Neutrophil (primary cell): ENCODE results near the gene TUBG2.
A peak's percentile ranks its signal among the peaks of the same experiment; 100 is the strongest.
"Not testable (repeated sequence)": the region's sequence is repeated elsewhere in the genome, so short reads cannot be mapped to it uniquely, and the experiment has no call there.

Source experiments
- H3K27ac ChIP-seq: fragments of 200-600 bp; sonication (generic); 2 replicates; pipeline ENCODE4 v1.5.1; 2016; ENCODE audit warnings: mild to moderate bottlenecking, moderate library complexity
- H3K27me3 ChIP-seq: fragments of 200-600 bp; sonication (generic); 2 replicates; pipeline ENCODE4 v1.6.0; 2016; ENCODE audit warnings: mild to moderate bottlenecking
- H3K36me3 ChIP-seq: fragments of 200-600 bp; sonication (generic); 2 replicates; pipeline ENCODE4 v1.5.1; 2017
- H3K4me1 ChIP-seq, 2 experiments: fragments of 200-600 bp in 1 of 2; sonication (generic) in 1 of 2; 1 replicate in 1 of 2; 2 replicates in 1 of 2; pipeline versions ENCODE4 v1.5.1 to v1.6.1; 2013 to 2016; ENCODE audit warnings: low read depth in 1 of 2, low read length in 1 of 2, mild to moderate bottlenecking in 1 of 2, moderate library complexity in 1 of 2; ENCODE audit not compliant: control insufficient read depth in 1 of 2, insufficient read depth in 1 of 2
- H3K4me3 ChIP-seq, 2 experiments: fragments of 200-600 bp in 1 of 2; sonication (generic) in 1 of 2; 1 replicate in 1 of 2; 2 replicates in 1 of 2; pipeline ENCODE4 v1.5.1; 2013 to 2016; ENCODE audit warnings: low read depth in 1 of 2, low read length in 1 of 2, mild to moderate bottlenecking in 1 of 2, moderate library complexity in 1 of 2
- H3K9me3 ChIP-seq: fragments of 200-600 bp; sonication (generic); 2 replicates; pipeline ENCODE4 v1.5.1; 2016
- TF ChIP-seq, protein P1 (sequence below): fragments of 200-600 bp; sonication (generic); IDR thresholded peaks from 2 replicates; pipeline ENCODE4 v1.5.1; 2016; ENCODE audit warnings: antibody characterized with exemption

TUBG2 gene

DNA sequence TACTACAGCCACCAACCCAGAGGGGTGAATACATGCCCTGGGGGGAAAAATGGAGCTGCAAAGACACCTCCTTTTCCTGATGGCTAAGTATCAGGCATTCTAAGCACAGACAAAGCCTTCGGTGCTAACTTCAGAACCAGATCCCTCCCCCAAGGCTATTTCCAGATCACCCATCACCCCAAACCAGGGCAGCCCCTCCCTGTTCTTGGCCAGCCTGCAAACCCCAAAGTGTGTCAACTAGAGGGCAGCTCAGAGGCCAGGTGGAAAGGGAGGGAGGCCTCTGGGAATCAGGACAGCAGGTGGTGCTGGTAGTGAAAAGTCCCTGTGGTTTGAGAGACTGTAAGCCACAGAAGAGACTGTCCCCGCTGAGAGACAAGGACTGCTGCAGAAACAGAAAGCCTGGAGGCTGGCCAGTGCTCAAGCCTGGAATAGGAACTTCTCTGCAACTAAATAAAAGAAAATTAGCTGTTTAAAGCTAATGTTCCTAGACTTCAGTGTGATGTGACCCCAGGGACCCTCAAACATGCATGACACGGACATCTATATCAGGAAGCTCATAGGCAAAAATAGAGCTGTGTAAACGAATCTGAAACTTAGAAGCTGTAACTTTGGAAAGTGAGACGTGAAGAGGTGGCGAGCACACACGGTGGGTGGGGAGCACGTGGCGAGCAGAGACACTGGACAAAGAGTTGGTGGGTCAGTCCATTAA, 40.5 kb upstream of the TUBG2 start:
- Histone ChIP-seq H3K27me3 (no peaks in the 10 kb centered on the region), H3K9me3 (no peaks in the 10 kb centered on the region), H3K36me3 (peaks cover 20% of the 10 kb centered on the region), H3K4me3 (no peak overlapping the region), H3K4me1 (no peaks in the 10 kb centered on the region), H3K27ac (no peak overlapping the region)
- TF ChIP-seq, protein P1, sequence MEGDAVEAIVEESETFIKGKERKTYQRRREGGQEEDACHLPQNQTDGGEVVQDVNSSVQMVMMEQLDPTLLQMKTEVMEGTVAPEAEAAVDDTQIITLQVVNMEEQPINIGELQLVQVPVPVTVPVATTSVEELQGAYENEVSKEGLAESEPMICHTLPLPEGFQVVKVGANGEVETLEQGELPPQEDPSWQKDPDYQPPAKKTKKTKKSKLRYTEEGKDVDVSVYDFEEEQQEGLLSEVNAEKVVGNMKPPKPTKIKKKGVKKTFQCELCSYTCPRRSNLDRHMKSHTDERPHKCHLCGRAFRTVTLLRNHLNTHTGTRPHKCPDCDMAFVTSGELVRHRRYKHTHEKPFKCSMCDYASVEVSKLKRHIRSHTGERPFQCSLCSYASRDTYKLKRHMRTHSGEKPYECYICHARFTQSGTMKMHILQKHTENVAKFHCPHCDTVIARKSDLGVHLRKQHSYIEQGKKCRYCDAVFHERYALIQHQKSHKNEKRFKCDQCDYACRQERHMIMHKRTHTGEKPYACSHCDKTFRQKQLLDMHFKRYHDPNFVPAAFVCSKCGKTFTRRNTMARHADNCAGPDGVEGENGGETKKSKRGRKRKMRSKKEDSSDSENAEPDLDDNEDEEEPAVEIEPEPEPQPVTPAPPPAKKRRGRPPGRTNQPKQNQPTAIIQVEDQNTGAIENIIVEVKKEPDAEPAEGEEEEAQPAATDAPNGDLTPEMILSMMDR: no peak

DNA sequence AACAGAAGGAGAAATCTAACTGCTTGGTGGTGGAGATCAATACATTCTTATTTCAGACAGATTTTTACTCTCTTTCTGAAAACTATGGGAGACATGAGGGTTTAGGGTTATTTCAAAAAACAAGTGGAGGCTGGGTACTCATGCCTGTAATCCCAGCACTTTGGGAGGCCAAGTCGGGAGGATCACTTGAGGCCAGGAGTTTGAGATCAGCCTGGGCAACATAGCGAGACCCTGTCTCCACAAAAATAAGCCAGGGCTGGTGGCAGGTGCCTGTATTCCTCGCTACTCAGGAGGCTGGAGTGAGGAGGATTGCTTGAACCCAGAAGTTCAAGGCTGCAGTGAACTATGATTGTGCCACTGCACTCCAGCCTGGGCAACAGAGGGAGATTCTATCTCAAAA, 37.1 kb upstream of the TUBG2 start:
- not testable (repeated sequence) for H3K9me3 ChIP-seq, H3K36me3 ChIP-seq, H3K27ac ChIP-seq, H3K4me3 ChIP-seq, H3K4me1 ChIP-seq, H3K27me3 ChIP-seq

DNA sequence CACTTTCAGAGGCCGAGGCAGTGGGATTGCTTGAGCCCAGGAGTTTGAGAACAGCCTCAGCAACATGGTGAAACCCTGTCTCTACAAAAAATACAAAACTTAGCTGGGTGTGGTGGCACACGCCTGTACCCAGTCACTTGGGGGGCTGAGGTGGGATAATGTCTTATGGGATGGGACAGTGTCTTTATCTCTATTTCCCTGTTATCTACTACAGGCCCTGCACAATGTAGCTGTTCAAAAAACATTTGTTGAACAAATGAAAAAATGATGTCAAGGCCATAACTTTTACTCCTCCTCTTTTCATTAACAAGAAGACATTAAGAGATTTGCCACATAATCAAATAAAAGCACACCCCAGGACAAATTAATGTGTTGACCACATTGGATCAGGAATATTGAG, 35.8 kb upstream of the TUBG2 start:
- Histone ChIP-seq H3K27me3 (no peaks in the 10 kb centered on the region), H3K27ac (no peak overlapping the region), H3K4me3 (no peak overlapping the region), H3K9me3 (no peaks in the 10 kb centered on the region), H3K36me3 (no peaks in the 10 kb centered on the region), H3K4me1 (peaks cover 0 to 4% of the 10 kb centered on the region in 2 experiments)
- TF ChIP-seq, protein P1: no peak

DNA sequence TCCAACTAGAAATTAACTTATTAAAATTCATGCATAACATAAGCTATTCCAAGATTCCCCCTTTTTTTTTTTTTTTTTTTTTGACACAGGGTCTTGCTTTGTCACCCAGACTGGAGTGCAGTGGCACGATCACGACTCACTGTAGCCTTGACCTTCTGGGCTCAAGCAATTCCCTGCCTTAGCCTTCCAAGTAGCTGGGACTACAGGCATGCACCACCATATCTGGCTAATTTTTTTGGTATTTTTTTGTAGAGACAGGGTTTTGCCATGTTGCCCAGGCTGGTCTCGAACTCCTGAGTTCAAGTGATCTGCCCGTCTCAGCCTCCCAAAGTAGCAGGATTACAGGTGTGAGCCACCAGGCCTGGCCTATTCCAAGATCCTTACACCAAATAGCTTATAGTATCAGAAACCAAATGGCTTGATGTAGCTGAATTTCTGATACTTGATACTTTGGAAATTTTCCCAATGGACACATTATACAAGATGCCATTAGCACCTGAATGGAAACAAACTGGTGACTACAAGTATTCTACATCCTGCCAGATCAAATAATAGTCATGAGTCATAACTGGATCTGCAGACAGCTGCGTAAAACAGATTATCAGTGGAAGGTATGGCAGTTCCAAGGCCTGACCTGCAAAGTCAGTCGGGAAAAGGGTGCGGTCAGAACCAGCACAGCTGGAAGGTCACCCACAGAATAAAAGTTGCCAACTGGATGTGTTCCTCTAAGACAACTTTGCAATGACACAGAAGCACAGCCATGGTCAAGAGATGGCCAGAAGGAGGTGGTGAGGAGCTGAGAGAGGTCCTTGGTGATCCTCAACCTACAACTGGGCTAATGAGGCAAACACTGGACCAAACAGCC, 35.1 kb upstream of the TUBG2 start:
- H3K27me3 ChIP-seq: no peaks in the 10 kb centered on the region
- no peaks in the 10 kb centered on the region for H3K9me3 ChIP-seq
- H3K36me3 ChIP-seq: no peaks in the 10 kb centered on the region
- H3K4me1 ChIP-seq: peaks cover 4 to 11% of the 10 kb centered on the region in 2 experiments
- H3K4me3 ChIP-seq: no peak overlapping the region
- H3K27ac ChIP-seq: no peak overlapping the region
- TF ChIP-seq, protein P1: no peak

DNA sequence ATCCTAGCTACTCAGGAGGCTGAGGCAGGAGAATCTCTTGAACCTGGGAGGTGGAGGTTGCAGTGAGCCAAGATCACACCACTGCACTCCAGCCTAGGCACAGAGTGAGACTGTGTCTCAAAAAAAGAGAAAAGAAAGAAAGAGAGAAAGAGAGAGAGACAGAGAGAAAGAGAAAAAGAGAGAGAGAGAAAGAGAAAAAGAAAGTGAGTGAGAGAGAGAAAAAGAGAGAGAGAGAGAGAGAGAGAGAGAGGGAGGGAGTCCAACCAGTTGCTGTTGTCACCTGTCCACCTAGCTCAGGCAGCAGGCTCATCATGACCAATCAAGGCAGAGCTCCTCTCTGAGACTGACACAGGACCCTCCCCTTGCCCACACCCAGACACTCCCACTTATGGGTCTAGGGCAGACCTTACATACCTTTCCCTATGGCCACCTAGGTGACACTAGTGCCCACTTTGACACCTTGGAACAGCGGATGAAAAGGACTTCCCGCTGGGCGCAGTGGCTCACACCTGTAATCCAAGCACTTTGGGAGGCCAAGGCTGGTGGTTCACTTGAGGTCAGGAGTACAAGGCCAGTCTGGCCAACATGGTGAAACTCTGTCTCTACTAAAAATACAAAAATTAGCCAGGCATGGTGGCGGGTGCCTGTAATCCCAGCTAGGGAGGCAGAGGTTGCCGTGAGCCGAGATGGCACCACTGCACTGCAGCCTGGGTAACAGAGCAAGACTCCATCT, 31.9 kb upstream of the TUBG2 start:
- H3K4me3 ChIP-seq: not testable (repeated sequence)
- H3K4me1 ChIP-seq: peaks cover 17 to 21% of the 10 kb centered on the region in 2 experiments

DNA sequence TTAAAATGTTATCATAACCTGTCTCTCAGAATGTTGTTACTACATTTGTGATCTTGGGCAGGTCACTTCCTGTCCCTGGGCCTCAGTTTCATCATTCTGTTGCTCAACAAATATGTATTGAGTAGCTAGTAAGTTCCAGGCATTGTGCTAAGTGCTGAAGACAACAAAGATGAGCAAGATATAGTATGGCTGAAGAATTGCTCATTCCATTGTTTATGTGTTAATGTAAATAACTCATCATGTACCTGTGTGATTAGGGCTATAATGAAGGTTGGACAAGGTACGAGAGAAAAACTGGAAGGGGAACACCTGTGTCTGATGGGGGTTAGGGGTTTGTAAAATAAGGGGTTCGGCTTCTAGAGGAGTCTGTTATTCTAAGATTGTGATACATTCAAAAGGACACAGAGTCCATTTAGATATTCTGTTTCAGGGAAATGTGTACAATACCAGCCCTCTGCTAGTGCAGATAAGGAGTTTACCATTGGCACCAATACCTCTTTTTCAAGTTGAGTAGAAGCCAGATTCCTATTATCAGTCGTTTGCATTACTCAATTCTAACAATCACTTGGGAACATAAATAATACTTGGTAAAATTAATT, 29.6 kb upstream of the TUBG2 start:
- TF ChIP-seq, protein P1: no peak

More for the DNA sequence above, 31.9 kb upstream of the TUBG2 start:
- H3K36me3 ChIP-seq, H3K27me3 ChIP-seq, H3K27ac ChIP-seq, H3K9me3 ChIP-seq: not testable (repeated sequence)

More for the DNA sequence above, 29.6 kb upstream of the TUBG2 start:
- Histone ChIP-seq H3K36me3 (no peaks in the 10 kb centered on the region), H3K4me1 (peaks cover 17 to 21% of the 10 kb centered on the region in 2 experiments), H3K27ac (peak overlapping the region; percentile 65), H3K9me3 (no peaks in the 10 kb centered on the region), H3K4me3 (no peak overlapping the region), H3K27me3 (no peaks in the 10 kb centered on the region)
